Naive thymus-derived CD8-positive, alpha-beta T cell (primary cell): Measurements from ENCODE around the gene BMPR2. TPM values are rescaled to one million over a fixed set of nuclear protein-coding genes. Genes with fewer than 3 reads are reported as not detected.
"Not testable (repeated sequence)": the region's sequence is repeated elsewhere in the genome, so short reads cannot be mapped to it uniquely, and the experiment has no call there.

Experiments used
- ATAC-seq, 2 donors: fragments of 150-1000 bp; cut with Tn5 transposase in 1 of 2; sonication (Bioruptor Pico), chemical (Tn5 transposase) in 1 of 2; 1 replicate in 1 of 2; 2 replicates in 1 of 2; pipeline ENCODE4 v1.10.0; 2021; ENCODE audit warnings: mild to moderate bottlenecking in 2 of 2, moderate library complexity in 2 of 2
- POLR2A ChIA-PET: fragments of 350-600 bp; sonication (Branson Sonifier 250); formaldehyde crosslinking; loops from one replicate; lab custom pipeline; 2021; ENCODE audit warnings: antibody characterized with exemption; lab: Charles Lee
- DNase-seq, 10 donors: peaks; one replicate each; pipeline versions ENCODE4 v3.0.0 to v3.0.0-alpha.2; 2020 to 2022
- H3K27ac Mint-ChIP-seq, 10 donors: one replicate each; pipeline ENCODE4 v1.8.0; 2020 to 2022; ENCODE audit warnings: mild to moderate bottlenecking in 10 of 10, mixed read lengths in 10 of 10, moderate library complexity in 4 of 10, inconsistent platforms in 1 of 10
- H3K27me3 Mint-ChIP-seq, 5 donors: one replicate each; pipeline ENCODE4 v1.8.0; 2021 to 2022; ENCODE audit warnings: mixed read lengths in 5 of 5
- H3K36me3 Mint-ChIP-seq, 3 donors: one replicate each; pipeline ENCODE4 v1.8.0; 2020 to 2022; ENCODE audit warnings: mixed read lengths in 3 of 3, mild to moderate bottlenecking in 2 of 3, inconsistent platforms in 1 of 3
- H3K4me1 Mint-ChIP-seq, 4 donors: one replicate each; pipeline ENCODE4 v1.8.0; 2021 to 2022; ENCODE audit warnings: mixed read lengths in 4 of 4
- H3K4me3 Mint-ChIP-seq, 10 donors: one replicate each; pipeline ENCODE4 v1.8.0; 2020 to 2022; ENCODE audit warnings: mild to moderate bottlenecking in 10 of 10, mixed read lengths in 10 of 10, moderate library complexity in 6 of 10, inconsistent platforms in 1 of 10
- H3K9me3 Mint-ChIP-seq, 9 donors: one replicate each; pipeline ENCODE4 v1.8.0; 2020 to 2022; ENCODE audit warnings: mixed read lengths in 9 of 9, mild to moderate bottlenecking in 3 of 9, inconsistent platforms in 1 of 9, moderate library complexity in 1 of 9
- polyA plus RNA-seq, 3 donors: library from polyadenylated mRNA; unstranded; fragments of 300-500 nt; fragmentation: Illumina TruSeq; gene quantifications; one replicate each; pipeline ENCODE4 v1.2.3, GENCODE V29; 2021
- total RNA-seq, 8 experiments: library from RNA in 2 of 8; stranded (reverse) in 2 of 8; gene quantifications; one replicate each; pipeline ENCODE4 v1.2.3 and lab custom pipeline; 2021 to 2026

BMPR2 gene
- total and polyA plus RNA-seq, 5 experiments from 2014 or later = 3.0 to 35.4 (median 4.6) TPM

DNA sequence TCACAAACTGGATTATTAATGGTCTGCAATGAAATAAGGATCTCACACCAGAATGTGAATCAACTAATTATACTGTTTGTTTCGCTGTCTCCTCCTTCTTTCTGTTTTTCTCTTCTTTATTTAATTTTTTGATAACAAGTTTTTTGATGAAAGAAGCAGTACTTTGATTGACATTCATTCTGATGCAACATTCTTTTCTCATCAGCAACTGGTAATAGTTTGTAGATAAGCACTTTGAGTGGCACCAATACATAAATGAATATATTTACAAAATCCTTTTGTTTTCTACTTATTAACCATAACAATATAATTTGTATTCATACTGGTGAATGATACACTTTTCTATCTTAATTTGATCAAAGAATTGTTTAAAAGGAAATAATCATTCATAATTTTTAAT, 143.3 kb downstream of the BMPR2 start:
- Mint-ChIP-seq H3K9me3 (peaks cover 0 to 3% (median 0%) of the 10 kb centered on the region in 9 donors), H3K27ac (no peak overlapping the region), H3K4me3 (no peak overlapping the region), H3K4me1 (peaks cover 0 to 2% (median under 1%) of the 10 kb centered on the region in 4 donors), H3K36me3 (peaks cover 5 to 48% (median 41%) of the 10 kb centered on the region in 3 donors), H3K27me3 (no peaks in the 10 kb centered on the region)
- no peak for ATAC-seq
- DNase-seq = no peak
- POLR2A ChIA-PET = no interaction called here

DNA sequence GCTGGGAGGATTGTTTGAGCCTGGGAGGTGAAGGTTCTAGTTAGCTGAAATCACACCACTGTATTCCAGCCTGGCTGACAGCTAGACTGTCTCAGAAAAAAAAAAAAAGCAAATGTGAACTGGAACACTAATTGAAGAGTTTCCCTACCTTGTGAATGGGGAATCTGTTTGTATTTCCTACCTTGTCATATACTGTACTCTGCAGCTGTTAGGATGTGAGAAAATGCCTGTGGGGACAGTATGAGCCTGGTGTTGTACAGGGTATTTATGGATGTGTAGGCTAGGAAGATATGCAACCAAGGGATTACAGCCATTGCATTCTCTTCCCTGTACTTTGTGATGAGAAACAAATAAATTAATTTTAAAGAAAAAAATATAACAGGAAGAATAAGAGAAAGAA, 145.3 kb downstream of the BMPR2 start:
- peaks cover 0 to 3% (median 0%) of the 10 kb centered on the region in 9 donors for H3K9me3 Mint-ChIP-seq
- H3K27me3 Mint-ChIP-seq = no peaks in the 10 kb centered on the region
- no peak overlapping the region for H3K4me3 Mint-ChIP-seq
- peaks cover 5 to 36% (median 35%) of the 10 kb centered on the region in 3 donors for H3K36me3 Mint-ChIP-seq
- DNase-seq (no peak), ATAC-seq (no peak)
- POLR2A ChIA-PET = interaction anchor here (1.1 kb wide), 1 partner anchor 10 kb away, joined by 3 read pairs; no protein-coding TSS in a partner anchor
- H3K27ac Mint-ChIP-seq = peak overlapping the region in 1 of 10 donors; percentile 77
- peaks cover 0 to 6% (median 6%) of the 10 kb centered on the region in 4 donors for H3K4me1 Mint-ChIP-seq

DNA sequence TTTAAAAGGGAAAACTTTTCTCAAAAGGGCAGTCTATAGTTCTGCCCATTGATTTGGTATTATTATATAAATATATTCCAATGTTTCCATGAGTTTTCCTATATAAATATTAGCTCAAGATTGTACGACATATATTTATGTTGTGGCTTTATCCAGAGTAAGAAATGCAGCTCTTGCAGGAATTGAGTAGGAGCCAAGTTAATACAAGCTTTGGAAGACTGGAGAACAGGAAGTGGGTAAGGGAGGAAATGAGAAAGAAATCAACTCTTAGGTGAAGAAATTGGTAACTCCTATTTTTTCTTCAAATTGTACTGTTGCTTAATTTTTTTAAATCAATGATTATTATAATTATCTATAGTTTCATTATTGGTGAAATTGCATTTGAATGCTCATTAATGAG, 153.3 kb downstream of the BMPR2 start:
- peaks cover 0 to 11% (median 5%) of the 10 kb centered on the region in 3 donors for H3K36me3 Mint-ChIP-seq
- H3K9me3 Mint-ChIP-seq = peaks cover 0 to 1% (median 0%) of the 10 kb centered on the region in 9 donors
- peak overlapping the region in 7 of 10 donors; percentile 22 to 73 (median 64) for H3K4me3 Mint-ChIP-seq
- no peaks in the 10 kb centered on the region for H3K27me3 Mint-ChIP-seq
- DNase-seq = no peak
- ATAC-seq = no peak
- peaks cover 9 to 43% (median 26%) of the 10 kb centered on the region in 4 donors for H3K4me1 Mint-ChIP-seq
- POLR2A ChIA-PET = interaction anchor here (0.5 to 1.6 kb wide), 2 partner anchors 263 to 282 kb away, joined by 3 to 6 read pairs; partner anchors contain the start of gene NOP58
- peak overlapping the region in 9 of 10 donors; percentile 30 to 89 (median 81) for H3K27ac Mint-ChIP-seq

DNA sequence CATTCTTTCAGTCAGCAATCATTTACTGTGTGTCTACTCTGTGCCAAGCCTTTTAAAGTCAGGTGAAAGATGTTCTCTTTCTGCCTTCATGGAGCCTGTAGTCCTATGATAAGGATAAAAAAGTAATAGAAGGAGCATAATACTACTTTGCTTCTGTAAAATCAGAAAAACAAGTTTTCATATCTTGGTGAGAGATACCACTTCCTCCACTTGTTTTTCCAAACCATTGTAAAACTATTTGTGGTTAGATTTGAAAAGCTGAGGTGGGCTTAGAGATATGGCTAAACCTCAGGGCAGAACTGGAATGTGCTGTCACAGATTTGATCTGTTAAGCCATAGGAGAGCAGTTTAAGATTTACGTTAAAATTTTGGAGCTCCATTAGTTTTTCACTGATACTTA, 153.9 kb downstream of the BMPR2 start:
- no peaks in the 10 kb centered on the region for H3K27me3 Mint-ChIP-seq
- peak; percentile 67 to 81 for ATAC-seq
- POLR2A ChIA-PET = interaction anchor here (0.6 to 1.6 kb wide), 4 partner anchors 105 to 1271 kb away, joined by 4 to 6 read pairs (median 4); partner anchors contain the start of genes FAM117B and NOP58
- peaks cover 8 to 43% (median 26%) of the 10 kb centered on the region in 4 donors for H3K4me1 Mint-ChIP-seq
- peaks cover 0 to 1% (median 0%) of the 10 kb centered on the region in 9 donors for H3K9me3 Mint-ChIP-seq
- H3K4me3 Mint-ChIP-seq = peak overlapping the region in 9 of 10 donors; percentile 38 to 77 (median 64)
- H3K36me3 Mint-ChIP-seq = peaks cover 0 to 11% (median 4%) of the 10 kb centered on the region in 3 donors
- peak in 3 of 10 donors; percentile 24 to 52 (median 37) for DNase-seq
- peak overlapping the region; percentile 2 to 89 (median 53) for H3K27ac Mint-ChIP-seq

DNA sequence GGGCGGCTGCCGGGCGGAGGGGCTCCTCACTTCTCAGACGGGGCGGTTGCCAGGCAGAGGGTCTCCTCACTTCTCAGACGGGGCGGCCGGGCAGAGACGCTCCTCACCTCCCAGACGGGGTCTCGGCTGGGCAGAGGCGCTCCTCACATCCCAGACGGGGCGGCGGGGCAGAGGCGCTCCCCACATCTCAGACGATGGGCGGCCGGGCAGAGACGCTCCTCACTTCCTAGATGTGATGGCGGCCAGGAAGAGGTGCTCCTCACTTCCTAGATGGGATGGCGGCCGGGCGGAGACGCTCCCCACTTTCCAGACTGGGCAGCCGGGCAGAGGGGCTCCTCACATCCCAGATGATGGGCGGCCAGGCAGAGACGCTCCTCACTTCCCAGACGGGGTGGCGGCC, 159.2 kb downstream of the BMPR2 start:
- ATAC-seq, H3K9me3 Mint-ChIP-seq, H3K27ac Mint-ChIP-seq, POLR2A ChIA-PET, H3K4me3 Mint-ChIP-seq, H3K27me3 Mint-ChIP-seq, DNase-seq: not testable (repeated sequence)
- Mint-ChIP-seq H3K4me1 (peaks cover 5 to 17% (median 11%) of the 10 kb centered on the region in 4 donors), H3K36me3 (peaks cover 0 to 11% (median 4%) of the 10 kb centered on the region in 3 donors)

DNA sequence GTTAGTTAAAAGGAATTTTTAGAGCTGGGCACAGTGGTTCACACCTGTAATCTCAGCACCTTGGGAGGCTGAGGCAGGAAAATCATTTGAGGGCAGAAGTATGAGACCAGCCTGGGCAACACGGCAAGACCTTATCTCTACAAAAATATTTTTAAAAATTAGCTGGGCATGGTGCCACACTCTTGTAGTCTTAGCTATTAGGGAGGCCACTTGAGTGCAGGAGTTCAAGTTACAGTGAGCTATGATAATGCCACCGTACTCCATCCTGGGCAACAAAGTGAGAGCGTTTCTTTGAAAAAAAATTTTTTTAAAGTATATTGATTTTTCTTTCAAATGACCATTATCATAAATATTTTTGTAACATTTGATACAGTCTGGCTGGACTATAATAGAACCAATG, 165.0 kb downstream of the BMPR2 start:
- POLR2A ChIA-PET = no interaction called here
- no peak for ATAC-seq
- no peak overlapping the region for H3K27ac Mint-ChIP-seq
- H3K27me3 Mint-ChIP-seq = no peaks in the 10 kb centered on the region
- H3K4me3 Mint-ChIP-seq = no peak overlapping the region
- H3K36me3 Mint-ChIP-seq = peaks cover 0 to 12% (median 9%) of the 10 kb centered on the region in 3 donors
- no peaks in the 10 kb centered on the region for H3K9me3 Mint-ChIP-seq
- H3K4me1 Mint-ChIP-seq = peaks cover 0 to 2% (median 2%) of the 10 kb centered on the region in 4 donors
- no peak for DNase-seq

DNA sequence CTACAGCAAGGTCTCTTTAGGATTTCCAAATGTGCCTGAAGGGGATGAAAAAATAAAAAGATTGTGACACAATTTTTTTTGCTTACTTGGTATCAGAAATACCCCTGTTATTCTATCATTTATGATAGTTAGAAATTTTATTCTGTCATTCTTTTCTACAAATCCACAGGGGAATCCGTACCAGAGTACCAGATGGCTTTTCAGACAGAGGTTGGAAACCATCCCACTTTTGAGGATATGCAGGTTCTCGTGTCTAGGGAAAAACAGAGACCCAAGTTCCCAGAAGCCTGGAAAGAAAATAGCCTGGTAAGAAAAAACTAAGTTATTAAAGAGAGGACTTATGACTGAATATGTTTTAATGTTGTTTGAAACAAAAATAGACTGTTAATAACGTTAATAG, 166.0 kb downstream of the BMPR2 start:
- no peaks in the 10 kb centered on the region for H3K27me3 Mint-ChIP-seq
- POLR2A ChIA-PET = no interaction called here

DNA sequence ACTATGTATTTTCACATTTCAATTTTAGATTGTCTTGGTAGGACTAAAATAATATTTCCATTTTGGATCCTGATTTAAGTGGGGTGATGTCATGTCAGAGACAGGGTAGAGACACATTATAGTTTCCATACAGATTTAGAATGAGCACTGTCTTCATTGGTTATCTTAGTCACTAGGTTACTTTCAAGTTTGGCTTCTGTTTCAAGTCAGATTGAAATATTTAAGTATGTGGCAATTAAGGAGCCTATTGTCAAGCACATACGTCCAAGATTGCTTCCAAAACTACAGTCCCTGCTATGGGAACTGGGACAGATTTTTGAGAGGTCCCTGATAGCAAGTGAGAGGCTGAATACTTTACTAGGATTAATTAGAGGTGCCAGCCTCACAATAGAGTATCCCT, 169.4 kb downstream of the BMPR2 start:
- H3K27ac Mint-ChIP-seq = peak overlapping the region in 1 of 10 donors; percentile 5
- ATAC-seq (no peak), DNase-seq (no peak)
- H3K4me1 Mint-ChIP-seq = peaks cover 0 to 2% (median under 1%) of the 10 kb centered on the region in 4 donors
- H3K36me3 Mint-ChIP-seq = peaks cover 0 to 30% (median 18%) of the 10 kb centered on the region in 3 donors
- POLR2A ChIA-PET = no interaction called here
- H3K9me3 Mint-ChIP-seq = no peaks in the 10 kb centered on the region
- no peaks in the 10 kb centered on the region for H3K27me3 Mint-ChIP-seq
- H3K4me3 Mint-ChIP-seq = no peak overlapping the region

More for the DNA sequence above, 166.0 kb downstream of the BMPR2 start:
- ATAC-seq (no peak), DNase-seq (no peak)
- Mint-ChIP-seq H3K9me3 (no peaks in the 10 kb centered on the region), H3K4me1 (peaks cover 0 to 2% (median 2%) of the 10 kb centered on the region in 4 donors), H3K27ac (no peak overlapping the region), H3K4me3 (no peak overlapping the region), H3K36me3 (peaks cover 0 to 14% (median 9%) of the 10 kb centered on the region in 3 donors)

DNA sequence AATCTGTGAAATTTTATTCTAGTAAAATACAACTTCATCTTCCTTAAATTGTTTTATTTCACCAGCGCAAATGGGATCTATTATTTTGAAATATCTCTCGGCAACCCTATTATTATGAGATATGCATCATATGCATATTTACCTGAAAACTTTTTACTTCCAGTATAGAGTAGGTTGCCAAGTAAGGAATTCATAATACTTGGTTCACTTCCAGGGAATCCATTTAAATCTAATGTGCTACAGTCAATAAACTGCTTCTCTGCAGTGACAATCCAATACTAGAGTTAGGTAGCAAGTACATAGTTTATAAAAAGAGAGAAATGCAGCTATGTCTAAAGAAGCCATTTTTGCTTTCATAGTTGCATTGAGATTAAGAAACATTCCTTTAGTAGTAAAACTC, 169.8 kb downstream of the BMPR2 start:
- POLR2A ChIA-PET = no interaction called here

DNA sequence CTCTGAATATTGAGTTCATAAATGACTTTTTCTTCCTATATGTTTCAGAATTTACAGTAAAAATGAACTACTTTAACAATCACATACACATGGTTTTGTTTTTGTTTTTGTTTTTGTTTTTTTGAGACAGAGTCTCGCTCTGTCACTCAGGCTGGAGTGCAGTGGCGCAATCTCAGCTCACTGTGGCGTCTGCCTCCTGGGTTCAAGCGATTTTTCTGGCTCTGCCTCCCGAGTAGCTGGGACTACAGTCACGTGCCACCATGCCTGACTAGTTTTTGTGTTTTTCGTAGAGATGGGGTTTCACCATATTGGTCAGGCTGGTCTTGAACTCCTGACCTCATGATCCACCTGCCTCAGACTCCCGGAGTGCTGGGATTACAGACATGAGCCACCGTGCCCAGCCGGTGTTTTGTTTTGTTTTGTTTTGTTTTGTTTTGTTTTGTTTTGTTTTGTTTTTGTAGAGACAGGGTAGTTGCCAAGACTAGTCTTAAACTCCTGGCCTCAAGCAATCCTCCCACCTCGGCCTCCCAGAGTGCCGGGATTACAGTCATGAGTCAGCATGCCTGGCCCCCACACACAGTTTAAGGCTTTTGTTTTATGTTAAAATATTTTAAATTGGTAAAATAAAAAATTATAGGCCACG, 170.5 kb downstream of the BMPR2 start:
- ATAC-seq, H3K27ac Mint-ChIP-seq, H3K4me1 Mint-ChIP-seq, H3K4me3 Mint-ChIP-seq, H3K27me3 Mint-ChIP-seq, POLR2A ChIA-PET, H3K9me3 Mint-ChIP-seq, DNase-seq: not testable (repeated sequence)
- peaks cover 0 to 28% (median 16%) of the 10 kb centered on the region in 3 donors for H3K36me3 Mint-ChIP-seq

More for the DNA sequence above, 169.8 kb downstream of the BMPR2 start:
- H3K36me3 Mint-ChIP-seq = peaks cover 0 to 30% (median 16%) of the 10 kb centered on the region in 3 donors
- H3K9me3 Mint-ChIP-seq = no peaks in the 10 kb centered on the region
- peaks cover 0 to 2% (median under 1%) of the 10 kb centered on the region in 4 donors for H3K4me1 Mint-ChIP-seq
- H3K27me3 Mint-ChIP-seq = no peaks in the 10 kb centered on the region
- ATAC-seq = no peak
- no peak overlapping the region for H3K4me3 Mint-ChIP-seq
- H3K27ac Mint-ChIP-seq = no peak overlapping the region
- no peak for DNase-seq

DNA sequence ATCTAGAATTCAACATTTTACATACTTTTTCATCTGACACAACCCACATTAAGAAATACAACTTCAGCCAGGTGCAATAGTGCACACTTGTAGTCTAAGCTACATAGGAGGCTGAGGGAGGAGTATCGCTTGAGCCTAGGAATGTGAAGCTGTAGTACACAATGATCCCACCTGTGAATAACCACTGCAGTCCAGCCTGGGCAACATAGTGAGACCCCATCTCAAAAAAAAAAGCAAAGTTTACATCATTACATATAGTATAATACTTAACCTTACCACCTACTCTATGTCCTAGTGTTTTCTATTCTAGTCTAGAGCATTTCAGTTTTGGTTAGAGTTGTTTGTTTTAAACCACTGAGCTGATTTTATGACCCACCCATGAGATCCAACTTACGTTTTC, 172.1 kb downstream of the BMPR2 start:
- peaks cover 0 to 33% (median 22%) of the 10 kb centered on the region in 3 donors for H3K36me3 Mint-ChIP-seq
- H3K4me1 Mint-ChIP-seq = peaks cover 0 to 2% (median under 1%) of the 10 kb centered on the region in 4 donors
- H3K27me3 Mint-ChIP-seq = no peaks in the 10 kb centered on the region
- no peaks in the 10 kb centered on the region for H3K9me3 Mint-ChIP-seq
- no peak overlapping the region for H3K4me3 Mint-ChIP-seq
- DNase-seq = no peak
- peak overlapping the region in 1 of 10 donors; percentile 12 for H3K27ac Mint-ChIP-seq
- POLR2A ChIA-PET = interaction anchor here (0.5 kb wide), 1 partner anchor 118 kb away, joined by 3 read pairs; no protein-coding TSS in a partner anchor
- no peak for ATAC-seq

DNA sequence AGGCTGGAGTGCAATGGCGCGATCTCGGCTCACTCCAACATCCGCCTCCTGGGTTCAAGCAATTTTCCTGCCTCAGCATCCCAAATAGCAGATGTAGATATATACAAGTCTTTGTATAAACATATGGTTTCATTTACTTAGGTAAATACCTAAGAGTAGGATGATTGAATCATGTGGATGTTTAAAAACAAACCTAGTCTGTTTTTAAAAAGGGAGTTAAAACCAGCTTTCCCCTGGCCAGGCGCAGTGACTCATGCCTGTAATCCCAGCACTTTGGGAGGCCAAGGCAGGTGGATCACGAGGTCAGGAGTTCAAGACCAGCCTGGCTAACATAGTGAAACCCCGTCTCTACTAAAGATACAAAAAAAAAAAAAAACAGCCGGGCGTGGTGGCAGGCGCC, 174.9 kb downstream of the BMPR2 start:
- peaks cover 0 to 53% (median 27%) of the 10 kb centered on the region in 3 donors for H3K36me3 Mint-ChIP-seq
- POLR2A ChIA-PET = interaction anchor here (0.7 kb wide), 1 partner anchor 177 kb away, joined by 4 read pairs; no protein-coding TSS in a partner anchor
- H3K4me1 Mint-ChIP-seq, H3K27ac Mint-ChIP-seq, ATAC-seq, H3K4me3 Mint-ChIP-seq, H3K9me3 Mint-ChIP-seq, H3K27me3 Mint-ChIP-seq, DNase-seq: not testable (repeated sequence)

DNA sequence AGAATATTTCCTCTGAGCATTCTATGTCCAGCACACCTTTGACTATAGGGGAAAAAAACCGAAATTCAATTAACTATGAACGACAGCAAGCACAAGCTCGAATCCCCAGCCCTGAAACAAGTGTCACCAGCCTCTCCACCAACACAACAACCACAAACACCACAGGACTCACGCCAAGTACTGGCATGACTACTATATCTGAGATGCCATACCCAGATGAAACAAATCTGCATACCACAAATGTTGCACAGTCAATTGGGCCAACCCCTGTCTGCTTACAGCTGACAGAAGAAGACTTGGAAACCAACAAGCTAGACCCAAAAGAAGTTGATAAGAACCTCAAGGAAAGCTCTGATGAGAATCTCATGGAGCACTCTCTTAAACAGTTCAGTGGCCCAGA, 179.2 kb downstream of the BMPR2 start:
- no peak overlapping the region for H3K4me3 Mint-ChIP-seq
- H3K27ac Mint-ChIP-seq = no peak overlapping the region
- no peaks in the 10 kb centered on the region for H3K27me3 Mint-ChIP-seq
- H3K4me1 Mint-ChIP-seq = peaks cover 0 to 2% (median 0%) of the 10 kb centered on the region in 4 donors
- peaks cover 0 to 49% (median 23%) of the 10 kb centered on the region in 3 donors for H3K36me3 Mint-ChIP-seq
- DNase-seq (no peak), ATAC-seq (no peak)
- POLR2A ChIA-PET = no interaction called here
- no peaks in the 10 kb centered on the region for H3K9me3 Mint-ChIP-seq
